ENCODE data around the gene KRTAP4-5. TPM values are rescaled to one million over a fixed set of nuclear protein-coding genes. Genes with fewer than 3 reads are reported as not detected.
"Not testable (repeated sequence)": the region's sequence is repeated elsewhere in the genome, so short reads cannot be mapped to it uniquely, and the experiment has no call there.

The KRTAP4-5 gene
- total RNA-seq, 1 experiment from 2014 or later: not detected

- TF ChIP-seq, protein P1, sequence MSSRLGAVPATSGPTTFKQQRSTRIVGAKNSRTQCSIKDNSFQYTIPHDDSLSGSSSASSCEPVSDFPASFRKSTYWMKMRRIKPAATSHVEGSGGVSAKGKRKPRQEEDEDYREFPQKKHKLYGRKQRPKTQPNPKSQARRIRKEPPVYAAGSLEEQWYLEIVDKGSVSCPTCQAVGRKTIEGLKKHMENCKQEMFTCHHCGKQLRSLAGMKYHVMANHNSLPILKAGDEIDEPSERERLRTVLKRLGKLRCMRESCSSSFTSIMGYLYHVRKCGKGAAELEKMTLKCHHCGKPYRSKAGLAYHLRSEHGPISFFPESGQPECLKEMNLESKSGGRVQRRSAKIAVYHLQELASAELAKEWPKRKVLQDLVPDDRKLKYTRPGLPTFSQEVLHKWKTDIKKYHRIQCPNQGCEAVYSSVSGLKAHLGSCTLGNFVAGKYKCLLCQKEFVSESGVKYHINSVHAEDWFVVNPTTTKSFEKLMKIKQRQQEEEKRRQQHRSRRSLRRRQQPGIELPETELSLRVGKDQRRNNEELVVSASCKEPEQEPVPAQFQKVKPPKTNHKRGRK (CRISPR knock-in tag; IDR thresholded peaks at IDR 0.05; ENCODE audit: borderline replicate concordance): no peak
- TF ChIP-seq RELA (CRISPR knock-in tag; IDR thresholded peaks at IDR 0.05; ENCODE audit: borderline replicate concordance) (no peak), GABPB1 (CRISPR knock-in tag; IDR thresholded peaks at IDR 0.05) (no peak), SMAD4 (CRISPR knock-in tag; IDR thresholded peaks at IDR 0.05) (no peak)
Measured at GRCh38 chr17:41118721-41119120, 30.9 kb downstream of the KRTAP4-5 start (continued).

- DNase-seq (ENCODE audit: low spot score); H3K27ac Mint-ChIP-seq; CTCF ChIA-PET; H3K4me3 Mint-ChIP-seq; ATAC-seq; H3K27me3 Mint-ChIP-seq (ENCODE audit: low read depth); POLR2A ChIA-PET: not testable (repeated sequence)
- Mint-ChIP-seq H3K9me3 (peaks cover 34% of the 10 kb centered on the region), H3K4me1 (peaks cover 33% of the 10 kb centered on the region), H3K36me3 (peaks cover 20% of the 10 kb centered on the region)
Measured at GRCh38 chr17:41117846-41118386, 31.7 kb downstream of the KRTAP4-5 start, which contains the start of gene KRTAP4-11. Gene KRTAP4-11 (minus strand): TSS chr17:41118373. CDS start chr17:41118315, 58 bp downstream.

DNA sequence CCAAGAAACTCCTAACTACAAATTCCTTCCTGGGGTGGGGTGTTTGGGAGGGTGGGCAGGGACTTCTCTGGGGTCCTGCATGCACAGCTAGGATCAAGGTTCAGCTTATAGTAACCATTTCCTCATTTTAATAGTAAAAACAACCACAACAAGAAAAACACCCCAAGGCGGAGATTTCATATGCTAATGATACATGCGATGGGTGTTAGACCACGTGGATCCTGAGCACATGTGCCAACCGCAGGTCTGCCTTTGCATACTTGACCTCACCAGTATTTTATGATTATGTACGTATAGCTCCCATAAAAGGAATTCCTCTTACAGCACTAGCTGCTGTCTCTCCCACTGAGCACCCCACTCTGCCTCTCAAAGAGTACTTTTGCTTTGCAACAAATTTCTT is 33.3 kb downstream of the KRTAP4-5 start:
- H3K27ac Mint-ChIP-seq: no peak overlapping the region
- CTCF ChIA-PET: no interaction called here
- peaks cover 33% of the 10 kb centered on the region for H3K9me3 Mint-ChIP-seq
- H3K4me3 Mint-ChIP-seq: no peak overlapping the region
- H3K27me3 Mint-ChIP-seq (ENCODE audit: low read depth): peaks cover 3% of the 10 kb centered on the region; the same call in 1 of the 2 replicates
- peaks cover 33% of the 10 kb centered on the region for H3K4me1 Mint-ChIP-seq
- POLR2A ChIA-PET: no interaction called here
- DNase-seq (ENCODE audit: low spot score) (no peak), ATAC-seq (no peak)
- peaks cover 30% of the 10 kb centered on the region for H3K36me3 Mint-ChIP-seq
- TF ChIP-seq, protein P2, sequence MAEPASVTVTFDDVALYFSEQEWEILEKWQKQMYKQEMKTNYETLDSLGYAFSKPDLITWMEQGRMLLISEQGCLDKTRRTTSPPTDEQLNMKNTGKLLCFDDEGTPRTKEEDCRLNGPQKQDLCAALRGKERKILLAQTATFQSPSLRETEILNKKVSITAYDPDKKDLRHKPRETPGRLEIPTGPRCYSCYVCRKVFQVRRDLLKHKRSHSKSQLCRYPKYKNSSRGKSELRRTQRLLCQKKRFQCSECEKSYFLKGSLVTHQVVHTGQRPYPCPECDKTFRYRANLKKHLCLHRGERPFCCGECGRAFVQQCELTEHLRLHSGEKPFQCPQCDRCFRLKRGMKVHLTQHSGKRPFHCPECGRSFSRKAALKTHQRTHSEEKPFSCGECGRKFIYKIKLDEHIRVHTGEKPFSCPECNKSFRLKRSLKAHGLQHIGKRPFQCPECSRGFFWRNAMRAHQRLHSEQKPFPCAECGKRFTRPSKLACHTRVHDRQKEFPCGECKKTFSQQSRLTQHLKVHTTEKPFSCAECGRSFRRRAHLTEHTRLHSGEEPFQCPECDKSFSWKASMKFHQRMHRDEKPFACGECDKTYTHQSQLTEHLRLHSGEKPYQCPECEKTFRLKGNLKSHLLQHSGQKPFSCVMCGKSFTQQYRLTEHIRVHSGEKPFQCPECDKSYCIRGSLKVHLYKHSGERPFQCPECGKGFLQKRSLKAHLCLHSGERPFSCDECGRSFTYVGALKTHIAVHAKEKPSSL (CRISPR knock-in tag; conservative IDR thresholded peaks at IDR 0.05): no peak
- TF ChIP-seq, protein P3, sequence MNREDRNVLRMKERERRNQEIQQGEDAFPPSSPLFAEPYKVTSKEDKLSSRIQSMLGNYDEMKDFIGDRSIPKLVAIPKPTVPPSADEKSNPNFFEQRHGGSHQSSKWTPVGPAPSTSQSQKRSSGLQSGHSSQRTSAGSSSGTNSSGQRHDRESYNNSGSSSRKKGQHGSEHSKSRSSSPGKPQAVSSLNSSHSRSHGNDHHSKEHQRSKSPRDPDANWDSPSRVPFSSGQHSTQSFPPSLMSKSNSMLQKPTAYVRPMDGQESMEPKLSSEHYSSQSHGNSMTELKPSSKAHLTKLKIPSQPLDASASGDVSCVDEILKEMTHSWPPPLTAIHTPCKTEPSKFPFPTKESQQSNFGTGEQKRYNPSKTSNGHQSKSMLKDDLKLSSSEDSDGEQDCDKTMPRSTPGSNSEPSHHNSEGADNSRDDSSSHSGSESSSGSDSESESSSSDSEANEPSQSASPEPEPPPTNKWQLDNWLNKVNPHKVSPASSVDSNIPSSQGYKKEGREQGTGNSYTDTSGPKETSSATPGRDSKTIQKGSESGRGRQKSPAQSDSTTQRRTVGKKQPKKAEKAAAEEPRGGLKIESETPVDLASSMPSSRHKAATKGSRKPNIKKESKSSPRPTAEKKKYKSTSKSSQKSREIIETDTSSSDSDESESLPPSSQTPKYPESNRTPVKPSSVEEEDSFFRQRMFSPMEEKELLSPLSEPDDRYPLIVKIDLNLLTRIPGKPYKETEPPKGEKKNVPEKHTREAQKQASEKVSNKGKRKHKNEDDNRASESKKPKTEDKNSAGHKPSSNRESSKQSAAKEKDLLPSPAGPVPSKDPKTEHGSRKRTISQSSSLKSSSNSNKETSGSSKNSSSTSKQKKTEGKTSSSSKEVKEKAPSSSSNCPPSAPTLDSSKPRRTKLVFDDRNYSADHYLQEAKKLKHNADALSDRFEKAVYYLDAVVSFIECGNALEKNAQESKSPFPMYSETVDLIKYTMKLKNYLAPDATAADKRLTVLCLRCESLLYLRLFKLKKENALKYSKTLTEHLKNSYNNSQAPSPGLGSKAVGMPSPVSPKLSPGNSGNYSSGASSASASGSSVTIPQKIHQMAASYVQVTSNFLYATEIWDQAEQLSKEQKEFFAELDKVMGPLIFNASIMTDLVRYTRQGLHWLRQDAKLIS (CRISPR knock-in tag; IDR thresholded peaks at IDR 0.05; ENCODE audit: borderline replicate concordance): no peak
- TF ChIP-seq FOXK1 (CRISPR knock-in tag; IDR thresholded peaks at IDR 0.05) (no peak), MXD4 (CRISPR knock-in tag; IDR thresholded peaks at IDR 0.05; ENCODE audit: borderline replicate concordance) (no peak), ZNF232 (CRISPR knock-in tag; IDR thresholded peaks at IDR 0.05) (no peak), GRHL2 (CRISPR knock-in tag; IDR thresholded peaks at IDR 0.05; ENCODE audit: insufficient replicate concordance, severe bottlenecking) (no peak), USF1 (CRISPR knock-in tag; IDR thresholded peaks at IDR 0.05) (no peak), E2F4 (CRISPR knock-in tag; IDR thresholded peaks at IDR 0.05; ENCODE audit: borderline replicate concordance, low read depth) (no peak), MAX (CRISPR knock-in tag; IDR thresholded peaks at IDR 0.05) (no peak), KAT7 (CRISPR knock-in tag; IDR thresholded peaks at IDR 0.05; ENCODE audit: borderline replicate concordance) (no peak), HMGA2 (CRISPR knock-in tag; IDR thresholded peaks at IDR 0.05) (no peak), GTF2I (CRISPR knock-in tag; conservative IDR thresholded peaks at IDR 0.05) (no peak)
- TF ChIP-seq, protein P4, sequence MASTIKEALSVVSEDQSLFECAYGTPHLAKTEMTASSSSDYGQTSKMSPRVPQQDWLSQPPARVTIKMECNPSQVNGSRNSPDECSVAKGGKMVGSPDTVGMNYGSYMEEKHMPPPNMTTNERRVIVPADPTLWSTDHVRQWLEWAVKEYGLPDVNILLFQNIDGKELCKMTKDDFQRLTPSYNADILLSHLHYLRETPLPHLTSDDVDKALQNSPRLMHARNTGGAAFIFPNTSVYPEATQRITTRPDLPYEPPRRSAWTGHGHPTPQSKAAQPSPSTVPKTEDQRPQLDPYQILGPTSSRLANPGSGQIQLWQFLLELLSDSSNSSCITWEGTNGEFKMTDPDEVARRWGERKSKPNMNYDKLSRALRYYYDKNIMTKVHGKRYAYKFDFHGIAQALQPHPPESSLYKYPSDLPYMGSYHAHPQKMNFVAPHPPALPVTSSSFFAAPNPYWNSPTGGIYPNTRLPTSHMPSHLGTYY (CRISPR knock-in tag; IDR thresholded peaks at IDR 0.05): no peak
- TF ChIP-seq, protein P5, sequence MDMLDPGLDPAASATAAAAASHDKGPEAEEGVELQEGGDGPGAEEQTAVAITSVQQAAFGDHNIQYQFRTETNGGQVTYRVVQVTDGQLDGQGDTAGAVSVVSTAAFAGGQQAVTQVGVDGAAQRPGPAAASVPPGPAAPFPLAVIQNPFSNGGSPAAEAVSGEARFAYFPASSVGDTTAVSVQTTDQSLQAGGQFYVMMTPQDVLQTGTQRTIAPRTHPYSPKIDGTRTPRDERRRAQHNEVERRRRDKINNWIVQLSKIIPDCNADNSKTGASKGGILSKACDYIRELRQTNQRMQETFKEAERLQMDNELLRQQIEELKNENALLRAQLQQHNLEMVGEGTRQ (CRISPR knock-in tag; IDR thresholded peaks at IDR 0.05): no peak
- TF ChIP-seq, protein P6, sequence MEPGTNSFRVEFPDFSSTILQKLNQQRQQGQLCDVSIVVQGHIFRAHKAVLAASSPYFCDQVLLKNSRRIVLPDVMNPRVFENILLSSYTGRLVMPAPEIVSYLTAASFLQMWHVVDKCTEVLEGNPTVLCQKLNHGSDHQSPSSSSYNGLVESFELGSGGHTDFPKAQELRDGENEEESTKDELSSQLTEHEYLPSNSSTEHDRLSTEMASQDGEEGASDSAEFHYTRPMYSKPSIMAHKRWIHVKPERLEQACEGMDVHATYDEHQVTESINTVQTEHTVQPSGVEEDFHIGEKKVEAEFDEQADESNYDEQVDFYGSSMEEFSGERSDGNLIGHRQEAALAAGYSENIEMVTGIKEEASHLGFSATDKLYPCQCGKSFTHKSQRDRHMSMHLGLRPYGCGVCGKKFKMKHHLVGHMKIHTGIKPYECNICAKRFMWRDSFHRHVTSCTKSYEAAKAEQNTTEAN (CRISPR knock-in tag; IDR thresholded peaks at IDR 0.05): no peak
